ACC112 (cell line): Measurements from ENCODE around the gene FLNC.

Experiments used
- H2AFZ ChIP-seq: fragments of 200-600 bp; sonication (generic); one replicate; pipeline ENCODE4 v1.6.0; 2017; ENCODE audit warnings: antibody characterized with exemption, low read length; ENCODE audit not compliant: unreplicated experiment
- H3K27ac ChIP-seq: fragments of 200-600 bp; sonication (generic); 2 replicates; pipeline ENCODE4 v1.5.1; 2014; ENCODE audit warnings: low read depth, mild to moderate bottlenecking, antibody characterized with exemption, low read length, moderate library complexity
- H3K27me3 ChIP-seq: fragments of 200-600 bp; sonication (generic); 2 replicates; pipeline ENCODE4 v1.6.1; 2014; ENCODE audit warnings: mild to moderate bottlenecking, antibody characterized with exemption, low read length, moderate library complexity, mixed read lengths; ENCODE audit not compliant: insufficient read depth
- H3K36me3 ChIP-seq: fragments of 200-600 bp; sonication (generic); 2 replicates; pipeline ENCODE4 v1.6.1; 2016; ENCODE audit warnings: mild to moderate bottlenecking, antibody characterized with exemption, low read length, moderate library complexity, mixed read lengths; ENCODE audit not compliant: insufficient read depth
- H3K4me1 ChIP-seq: fragments of 200-600 bp; sonication (generic); one replicate; pipeline ENCODE4 v1.6.1; 2016; ENCODE audit warnings: low read length, mixed read lengths; ENCODE audit not compliant: insufficient read depth, unreplicated experiment, control insufficient read depth
- H3K4me3 ChIP-seq: fragments of 200-600 bp; sonication (generic); 2 replicates; pipeline ENCODE4 v1.5.1; 2014; ENCODE audit warnings: mild to moderate bottlenecking, low read depth, low read length
- H3K79me2 ChIP-seq: fragments of 200-600 bp; sonication (generic); one replicate; pipeline ENCODE4 v1.6.0; 2016; ENCODE audit warnings: low read length; ENCODE audit not compliant: control insufficient read depth, unreplicated experiment, insufficient read depth

FLNC gene

GRCh38 chr7:128830231-128831177 lies at the start of gene FLNC:
Gene FLNC (plus strand): TSS chr7:128830406. CDS start chr7:128830638, 232 bp downstream.
- peaks cover 46% of the 10 kb centered on the region for H3K79me2 ChIP-seq
- peak within 1 kb of the TSS; percentile 52 for H2AFZ ChIP-seq
- H3K36me3 ChIP-seq: peaks cover 3% of the 10 kb centered on the region; the same call in 1 of the 2 replicates
- peak within 1 kb of the TSS; percentile 99 for H3K4me3 ChIP-seq
- H3K4me1 ChIP-seq: peaks cover 38% of the 10 kb centered on the region
- peak within 1 kb of the TSS; percentile 63 for H3K27ac ChIP-seq
- H3K27me3 ChIP-seq: no peaks in the 10 kb centered on the region

- no peak overlapping the region for H2AFZ ChIP-seq
- H3K79me2 ChIP-seq: no peaks in the 10 kb centered on the region
- H3K27me3 ChIP-seq: no peaks in the 10 kb centered on the region
- H3K4me1 ChIP-seq: peaks cover 6% of the 10 kb centered on the region
- H3K27ac ChIP-seq: no peak overlapping the region
- H3K4me3 ChIP-seq: no peak overlapping the region
- no peaks in the 10 kb centered on the region for H3K36me3 ChIP-seq
These were observed 49.1 kb upstream of the FLNC start for GRCh38 chr7:128781126-128781525.

- Histone ChIP-seq H3K36me3 (no peaks in the 10 kb centered on the region), H3K79me2 (no peaks in the 10 kb centered on the region), H3K4me1 (peaks cover 6% of the 10 kb centered on the region), H2AFZ (no peak overlapping the region), H3K27me3 (no peaks in the 10 kb centered on the region), H3K27ac (no peak overlapping the region), H3K4me3 (no peak overlapping the region)
These were observed 48.4 kb upstream of the FLNC start for GRCh38 chr7:128781851-128782250.

- H3K4me1 ChIP-seq: no peaks in the 10 kb centered on the region
- no peak overlapping the region for H3K4me3 ChIP-seq
- no peaks in the 10 kb centered on the region for H3K79me2 ChIP-seq
- H2AFZ ChIP-seq: no peak overlapping the region
- no peaks in the 10 kb centered on the region for H3K36me3 ChIP-seq
- no peak overlapping the region for H3K27ac ChIP-seq
- 0 out of 2 replicates have a peak, but pooled peaks cover 4% of the 10 kb centered on the region for H3K27me3 ChIP-seq
These were observed 46.9 kb upstream of the FLNC start for GRCh38 chr7:128783143-128783861.

GRCh38 chr7:128785738-128786137 lies 44.5 kb upstream of the FLNC start:
- no peaks in the 10 kb centered on the region for H3K79me2 ChIP-seq
- no peak overlapping the region for H2AFZ ChIP-seq
- peaks cover 11% of the 10 kb centered on the region; the same call in 1 of the 2 replicates for H3K27me3 ChIP-seq
- H3K36me3 ChIP-seq: no peaks in the 10 kb centered on the region
- H3K27ac ChIP-seq: no peak overlapping the region
- H3K4me1 ChIP-seq: no peaks in the 10 kb centered on the region
- H3K4me3 ChIP-seq: no peak overlapping the region

GRCh38 chr7:128788446-128789412 lies 41.5 kb upstream of the FLNC start:
- Histone ChIP-seq H3K4me1 (no peaks in the 10 kb centered on the region), H3K36me3 (no peaks in the 10 kb centered on the region), H3K4me3 (no peak overlapping the region), H3K79me2 (no peaks in the 10 kb centered on the region), H3K27me3 (peaks cover 11% of the 10 kb centered on the region; the same call in 1 of the 2 replicates), H2AFZ (no peak overlapping the region), H3K27ac (no peak overlapping the region)

GRCh38 chr7:128790315-128791041 lies 39.7 kb upstream of the FLNC start:
- Histone ChIP-seq H3K79me2 (no peaks in the 10 kb centered on the region), H3K4me1 (no peaks in the 10 kb centered on the region), H3K27me3 (peaks cover 11% of the 10 kb centered on the region; the same call in 1 of the 2 replicates), H2AFZ (peak overlapping the region; percentile 51), H3K36me3 (no peaks in the 10 kb centered on the region), H3K4me3 (peak overlapping the region; percentile 90), H3K27ac (no peak overlapping the region)

- H3K4me3 ChIP-seq: peak within 1 kb of the TSS; percentile 90
- H3K79me2 ChIP-seq: no peaks in the 10 kb centered on the region
- peak within 1 kb of the TSS; percentile 77 for H2AFZ ChIP-seq
- H3K4me1 ChIP-seq: no peaks in the 10 kb centered on the region
- no peaks in the 10 kb centered on the region for H3K36me3 ChIP-seq
- no peak within 1 kb of the TSS for H3K27ac ChIP-seq
- H3K27me3 ChIP-seq: peaks cover 11% of the 10 kb centered on the region; the same call in 1 of the 2 replicates
These were observed 38.9 kb upstream of the FLNC start, which contains the start of gene CCDC136 for GRCh38 chr7:128791121-128791971. Gene CCDC136 (plus strand): TSS chr7:128791968. CDS start chr7:128792412, 444 bp downstream.

GRCh38 chr7:128791972-128792327 lies 38.3 kb upstream of the FLNC start:
- no peak overlapping the region for H2AFZ ChIP-seq
- H3K36me3 ChIP-seq: no peaks in the 10 kb centered on the region
- H3K4me1 ChIP-seq: no peaks in the 10 kb centered on the region
- H3K79me2 ChIP-seq: no peaks in the 10 kb centered on the region
- H3K27ac ChIP-seq: no peak overlapping the region
- peak overlapping the region; percentile 90 for H3K4me3 ChIP-seq
- peaks cover 11% of the 10 kb centered on the region; the same call in 1 of the 2 replicates for H3K27me3 ChIP-seq
